Calu3 (cell line): Measurements from ENCODE around the gene NUP214. TPM values are rescaled to one million over a fixed set of nuclear protein-coding genes. Genes with fewer than 3 reads are reported as not detected.
A peak's percentile ranks its signal among the peaks of the same experiment; 100 is the strongest.
"Not testable (repeated sequence)": the region's sequence is repeated elsewhere in the genome, so short reads cannot be mapped to it uniquely, and the experiment has no call there.

ENCODE experiments used
- BruUV-seq: library from RNA; stranded (reverse); fragments of 400-500 nt; replicated peaks from 2 replicates; lab custom pipeline; 2021; lab: Mats Ljungman, UMichigan
- CTCF ChIA-PET: fragments of 300-600 bp; sonication (Branson Sonifier 250); formaldehyde crosslinking; loops from one replicate; lab custom pipeline; 2022; ENCODE audit warnings: antibody characterized with exemption; lab: Charles Lee
- DNase-seq: peaks from one replicate; pipeline ENCODE4 v3.0.0; 2022
- H3K27ac Mint-ChIP-seq: one replicate; pipeline ENCODE4 v1.8.0; 2022; ENCODE audit warnings: mixed read lengths; ENCODE audit not compliant: unreplicated experiment
- H3K27me3 Mint-ChIP-seq: one replicate; pipeline ENCODE4 v1.8.0; 2022; ENCODE audit warnings: mixed read lengths; ENCODE audit not compliant: unreplicated experiment
- H3K36me3 Mint-ChIP-seq: one replicate; pipeline ENCODE4 v1.8.0; 2022; ENCODE audit warnings: mild to moderate bottlenecking, moderate library complexity, mixed read lengths; ENCODE audit not compliant: insufficient read depth, unreplicated experiment
- H3K4me1 Mint-ChIP-seq: one replicate; pipeline ENCODE4 v1.8.0; 2022; ENCODE audit warnings: mild to moderate bottlenecking, low read depth, mixed read lengths; ENCODE audit not compliant: unreplicated experiment
- H3K4me3 Mint-ChIP-seq: one replicate; pipeline ENCODE4 v1.8.0; 2022; ENCODE audit warnings: mild to moderate bottlenecking, low read depth, moderate library complexity, mixed read lengths; ENCODE audit not compliant: unreplicated experiment
- H3K9me3 Mint-ChIP-seq: one replicate; pipeline ENCODE4 v1.8.0; 2022; ENCODE audit warnings: low read depth, mixed read lengths; ENCODE audit not compliant: unreplicated experiment
- CTCF ChIP-seq: fragments of 200-600 bp; IDR thresholded peaks from one replicate; pipeline ENCODE4 v1.8.0; 2022; ENCODE audit warnings: antibody characterized with exemption; ENCODE audit not compliant: unreplicated experiment
- intact Hi-C: fragments of 100-400 bp; cut with micrococcal nuclease; formaldehyde crosslinking; loops from one replicate; pipeline ENCODE4 v1.10.0; 2022; ENCODE audit not compliant: unreplicated experiment
- total RNA-seq: library from RNA; stranded (reverse); gene quantifications from 2 replicates; pipeline ENCODE4 v1.2.3, GENCODE V29; 2022

NUP214 gene
- total RNA-seq, 1 experiment from 2014 or later = 50.0 TPM

DNA sequence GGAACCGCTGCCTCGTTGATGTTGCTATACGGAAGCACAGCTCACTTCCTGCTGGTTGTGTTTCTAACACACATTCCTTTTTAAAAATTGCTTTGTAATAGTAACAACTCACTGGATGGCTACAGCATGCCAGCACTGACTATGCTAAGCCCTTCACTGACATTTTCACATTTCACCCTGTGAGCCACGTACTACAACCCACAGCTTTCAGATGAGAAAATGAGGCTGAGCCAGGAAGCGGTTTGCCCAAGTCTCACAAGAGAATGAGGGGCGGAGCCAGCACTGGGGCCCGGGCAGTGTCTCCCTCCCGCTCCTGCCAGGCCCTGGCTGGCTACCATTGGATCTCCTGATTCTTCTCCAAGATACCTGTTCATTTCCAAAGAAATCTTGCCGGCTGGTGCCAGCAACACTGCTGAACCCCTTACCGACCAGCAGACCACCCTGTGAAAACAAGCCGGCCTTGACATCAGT lies 112.6 kb downstream of the NUP214 start:
- BruUV-seq = TSS peak; percentile 22
- Mint-ChIP-seq H3K4me1 (no peaks in the 10 kb centered on the region), H3K27me3 (no peaks in the 10 kb centered on the region), H3K4me3 (no peak overlapping the region), H3K9me3 (no peaks in the 10 kb centered on the region), H3K27ac (no peak overlapping the region), H3K36me3 (no peaks in the 10 kb centered on the region)
- TF ChIP-seq CTCF = no peak
- DNase-seq = no peak
- CTCF ChIA-PET = no interaction called here
- intact Hi-C loops = no loop called here

- no peak for DNase-seq
- H3K36me3 Mint-ChIP-seq = no peaks in the 10 kb centered on the region
- no peak for TF ChIP-seq CTCF
- H3K4me3 Mint-ChIP-seq = no peak overlapping the region
- no peaks in the 10 kb centered on the region for H3K27me3 Mint-ChIP-seq
- CTCF ChIA-PET = no interaction called here
- no TSS peak for BruUV-seq
- H3K4me1 Mint-ChIP-seq = no peaks in the 10 kb centered on the region
- intact Hi-C loops = no loop called here
- H3K27ac Mint-ChIP-seq = no peak overlapping the region
- H3K9me3 Mint-ChIP-seq = no peaks in the 10 kb centered on the region
These were observed 113.1 kb downstream of the NUP214 start for GRCh38 chr9:131238402-131239021.

GRCh38 chr9:131239161-131239975 lies 114.0 kb downstream of the NUP214 start:
- no peak for TF ChIP-seq CTCF
- H3K36me3 Mint-ChIP-seq = no peaks in the 10 kb centered on the region
- H3K9me3 Mint-ChIP-seq = no peaks in the 10 kb centered on the region
- CTCF ChIA-PET = no interaction called here
- no peak overlapping the region for H3K4me3 Mint-ChIP-seq
- H3K27ac Mint-ChIP-seq = no peak overlapping the region
- H3K27me3 Mint-ChIP-seq = no peaks in the 10 kb centered on the region
- DNase-seq = no peak
- H3K4me1 Mint-ChIP-seq = no peaks in the 10 kb centered on the region
- no TSS peak for BruUV-seq
- intact Hi-C loops = no loop called here

- BruUV-seq = no TSS peak
- H3K4me1 Mint-ChIP-seq = peaks cover 3% of the 10 kb centered on the region
- CTCF ChIA-PET = no interaction called here
- intact Hi-C loops = no loop called here
- H3K36me3 Mint-ChIP-seq = no peaks in the 10 kb centered on the region
- H3K9me3 Mint-ChIP-seq = no peaks in the 10 kb centered on the region
- no peak overlapping the region for H3K4me3 Mint-ChIP-seq
- DNase-seq = no peak
- no peaks in the 10 kb centered on the region for H3K27me3 Mint-ChIP-seq
- no peak overlapping the region for H3K27ac Mint-ChIP-seq
- TF ChIP-seq CTCF = no peak
These were observed 114.9 kb downstream of the NUP214 start for GRCh38 chr9:131240047-131240921.

DNA sequence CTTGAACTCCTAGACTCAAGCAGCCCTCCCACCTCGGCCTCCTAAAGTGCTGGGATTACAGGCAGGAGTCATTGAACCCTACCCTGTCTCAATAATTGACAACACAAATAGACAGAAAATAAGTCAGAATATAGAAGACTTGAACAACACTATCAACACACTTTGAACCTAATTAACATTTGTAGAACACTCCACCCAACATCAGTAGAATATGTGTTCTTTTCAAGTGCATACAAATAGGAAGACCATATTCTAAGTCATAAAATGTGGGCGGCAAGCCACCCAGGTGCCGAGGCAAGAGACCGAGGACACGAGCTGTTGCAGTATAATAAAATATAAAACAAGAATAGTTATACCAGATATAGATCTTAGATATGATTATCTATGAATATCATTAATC lies 118.9 kb downstream of the NUP214 start:
- not testable (repeated sequence) for H3K27me3 Mint-ChIP-seq, DNase-seq

More for the DNA sequence above, 118.9 kb downstream of the NUP214 start:
- H3K27ac Mint-ChIP-seq, BruUV-seq, CTCF ChIA-PET, H3K4me1 Mint-ChIP-seq, H3K36me3 Mint-ChIP-seq, intact Hi-C loops, H3K4me3 Mint-ChIP-seq, H3K9me3 Mint-ChIP-seq: not testable (repeated sequence)
